PC-3 (cell line): ENCODE data around the gene GTF3C5. TPM values are rescaled to one million over a fixed set of nuclear protein-coding genes. Genes with fewer than 3 reads are reported as not detected.
"Not testable (repeated sequence)": the region's sequence is repeated elsewhere in the genome, so short reads cannot be mapped to it uniquely, and the experiment has no call there.

Experiments used
- ATAC-seq: fragments of 200-7000 bp; cut with Tn5 transposase; 2 replicates; pipeline ENCODE4 v1.9.1; 2020; ENCODE audit warnings: mild to moderate bottlenecking, moderate library complexity
- BruUV-seq: library from RNA; stranded (reverse); fragments of 400-500 nt; replicated peaks from 2 replicates; lab custom pipeline; 2021; lab: Mats Ljungman, UMichigan
- CTCF ChIA-PET: fragments of 300-600 bp; sonication (Branson Sonifier 250); formaldehyde crosslinking; loops from one replicate; lab custom pipeline; 2022; ENCODE audit warnings: antibody characterized with exemption; lab: Charles Lee
- POLR2A ChIA-PET: fragments of 300-600 bp; sonication (Branson Sonifier 250); formaldehyde crosslinking; loops from one replicate; lab custom pipeline; 2022; ENCODE audit warnings: antibody characterized with exemption; ENCODE audit not compliant: unreplicated experiment; lab: Charles Lee
- DNase-seq: peaks from one replicate; pipeline ENCODE4 v3.0.0-alpha.2; 2015
- H2AFZ ChIP-seq: fragments of 300-600 bp; sonication (generic); 2 replicates; pipeline ENCODE4 v1.6.0; 2016; ENCODE audit warnings: antibody characterized with exemption, low read length
- H3F3A ChIP-seq: fragments of 300-600 bp; sonication (generic); one replicate; pipeline ENCODE4 v1.6.0; 2017; ENCODE audit warnings: antibody characterized with exemption, low read length, control low read depth, mild to moderate bottlenecking; ENCODE audit not compliant: unreplicated experiment
- H3K27ac ChIP-seq: fragments of 300-600 bp; sonication (generic); 2 replicates; pipeline ENCODE4 v1.5.1; 2016; ENCODE audit warnings: mild to moderate bottlenecking, low read length
- H3K27me3 ChIP-seq: fragments of 300-600 bp; sonication (generic); 2 replicates; pipeline ENCODE4 v1.6.1; 2016; ENCODE audit warnings: low read length, mixed read lengths
- H3K36me3 ChIP-seq: fragments of 300-600 bp; sonication (generic); 2 replicates; pipeline ENCODE4 v1.6.1; 2016; ENCODE audit warnings: low read depth, mixed run types, low read length, mixed read lengths
- H3K4me1 ChIP-seq: fragments of 300-600 bp; sonication (generic); 2 replicates; pipeline ENCODE4 v1.5.1; 2016; ENCODE audit warnings: low read length; ENCODE audit not compliant: insufficient read depth
- H3K4me2 ChIP-seq: fragments of 300-600 bp; sonication (generic); 2 replicates; pipeline ENCODE4 v1.6.0; 2016; ENCODE audit warnings: low read length
- H3K4me3 ChIP-seq: fragments of 300-600 bp; sonication (generic); 2 replicates; pipeline ENCODE4 v1.5.1; 2016; ENCODE audit warnings: mild to moderate bottlenecking, low read length, mixed read lengths
- H3K79me2 ChIP-seq: fragments of 300-600 bp; sonication (generic); 2 replicates; pipeline ENCODE4 v1.6.1; 2017; ENCODE audit warnings: low read length, mixed read lengths
- H3K9ac ChIP-seq: fragments of 300-600 bp; sonication (generic); 2 replicates; pipeline ENCODE4 v1.6.0; 2016; ENCODE audit warnings: mild to moderate bottlenecking, low read length
- H3K9me2 ChIP-seq: fragments of 300-600 bp; sonication (generic); replicated peaks from 2 replicates; pipeline ENCODE4 v1.6.1; 2016; ENCODE audit warnings: mixed run types, low read length, mixed read lengths
- H3K9me3 ChIP-seq: fragments of 300-600 bp; sonication (generic); 2 replicates; pipeline ENCODE4 v1.6.1; 2016; ENCODE audit warnings: low read length, mixed read lengths
- H4K20me1 ChIP-seq: fragments of 300-600 bp; sonication (generic); 2 replicates; pipeline ENCODE4 v1.6.1; 2016; ENCODE audit warnings: low read length, mixed read lengths
- CTCF ChIP-seq: fragments of 300-600 bp; sonication (generic); conservative IDR thresholded peaks from 2 replicates; pipeline ENCODE4 v1.5.1; 2017; ENCODE audit warnings: antibody characterized with exemption, low read depth, mild to moderate bottlenecking, low read length
- EZH2 ChIP-seq: fragments of 300-600 bp; sonication (generic); IDR thresholded peaks from one replicate; pipeline ENCODE4 v1.6.1; 2017; ENCODE audit warnings: antibody characterized with exemption, mild to moderate bottlenecking, low read length; ENCODE audit not compliant: unreplicated experiment
- intact Hi-C: fragments of 100-400 bp; cut with micrococcal nuclease; formaldehyde crosslinking; loops from 2 replicates; pipeline ENCODE4 v1.9.0; 2023
- total RNA-seq: library from RNA; depleted of rRNA; stranded (reverse); fragments of >200 nt; gene quantifications from 2 replicates; pipeline ENCODE4 v1.2.3, GENCODE V29; 2014

Gene GTF3C5
- total RNA-seq, 1 experiment from 2014 or later = 78.5 TPM

GRCh38 chr9:133081957-133082644, 51.3 kb downstream of the GTF3C5 start:
- H4K20me1 ChIP-seq, H2AFZ ChIP-seq, H3K4me3 ChIP-seq, H3K9me3 ChIP-seq, H3K9me2 ChIP-seq, CTCF ChIA-PET, H3K4me1 ChIP-seq, H3K36me3 ChIP-seq, BruUV-seq, H3K27ac ChIP-seq, ATAC-seq, H3K4me2 ChIP-seq, H3K79me2 ChIP-seq, intact Hi-C loops, H3K27me3 ChIP-seq, H3K9ac ChIP-seq, DNase-seq, POLR2A ChIA-PET, H3F3A ChIP-seq: not testable (repeated sequence)

GRCh38 chr9:133083688-133084087, 52.9 kb downstream of the GTF3C5 start:
- intact Hi-C loops, H3K9ac ChIP-seq, H3K9me3 ChIP-seq, H3K27me3 ChIP-seq, H2AFZ ChIP-seq, H3F3A ChIP-seq, H4K20me1 ChIP-seq, CTCF ChIA-PET, H3K9me2 ChIP-seq, H3K4me2 ChIP-seq, BruUV-seq, H3K36me3 ChIP-seq, H3K27ac ChIP-seq, H3K79me2 ChIP-seq, POLR2A ChIA-PET, H3K4me3 ChIP-seq, DNase-seq, H3K4me1 ChIP-seq, ATAC-seq: not testable (repeated sequence)

GRCh38 chr9:133086212-133086860, 55.5 kb downstream of the GTF3C5 start:
- H3K9me3 ChIP-seq, H3F3A ChIP-seq, H3K9me2 ChIP-seq, H3K4me3 ChIP-seq, H3K9ac ChIP-seq, H3K4me1 ChIP-seq, H2AFZ ChIP-seq, ATAC-seq, H3K27me3 ChIP-seq, H3K27ac ChIP-seq, intact Hi-C loops, H3K4me2 ChIP-seq, H3K36me3 ChIP-seq, POLR2A ChIA-PET, BruUV-seq, H4K20me1 ChIP-seq, DNase-seq, H3K79me2 ChIP-seq, CTCF ChIA-PET: not testable (repeated sequence)

- ChIA-PET CTCF (no interaction called here), POLR2A (no interaction called here)
- TF ChIP-seq CTCF (no peak), EZH2 (no peak)
- ATAC-seq (no peak), DNase-seq (no peak)
- Histone ChIP-seq H3F3A (no peaks in the 10 kb centered on the region), H3K4me3 (no peak overlapping the region), H2AFZ (no peak overlapping the region), H3K27me3 (no peaks in the 10 kb centered on the region), H3K79me2 (no peaks in the 10 kb centered on the region), H3K27ac (no peak overlapping the region), H3K4me2 (no peak overlapping the region), H4K20me1 (no peaks in the 10 kb centered on the region), H3K9me3 (no peaks in the 10 kb centered on the region), H3K36me3 (no peaks in the 10 kb centered on the region), H3K4me1 (no peaks in the 10 kb centered on the region), H3K9me2 (no peaks in the 10 kb centered on the region), H3K9ac (no peak overlapping the region)
- intact Hi-C loops = no loop called here
- BruUV-seq = no TSS peak
Observed at GRCh38 chr9:133086894-133087293, 56.1 kb downstream of the GTF3C5 start.
